GM19467 (cell line): ENCODE results near the gene REPS2.

Experiments
- ATAC-seq: cut with Tn5 transposase; IDR thresholded peaks from one replicate; pipeline ENCODE4 v1.9.1; 2021; ENCODE audit warnings: mild to moderate bottlenecking, moderate library complexity; ENCODE audit not compliant: unreplicated experiment

Gene REPS2

GRCh38 chrX:17077361-17077760, 130.9 kb downstream of the REPS2 start:
- no peak for ATAC-seq

GRCh38 chrX:17078031-17078720, 131.7 kb downstream of the REPS2 start:
- no peak for ATAC-seq

DNA sequence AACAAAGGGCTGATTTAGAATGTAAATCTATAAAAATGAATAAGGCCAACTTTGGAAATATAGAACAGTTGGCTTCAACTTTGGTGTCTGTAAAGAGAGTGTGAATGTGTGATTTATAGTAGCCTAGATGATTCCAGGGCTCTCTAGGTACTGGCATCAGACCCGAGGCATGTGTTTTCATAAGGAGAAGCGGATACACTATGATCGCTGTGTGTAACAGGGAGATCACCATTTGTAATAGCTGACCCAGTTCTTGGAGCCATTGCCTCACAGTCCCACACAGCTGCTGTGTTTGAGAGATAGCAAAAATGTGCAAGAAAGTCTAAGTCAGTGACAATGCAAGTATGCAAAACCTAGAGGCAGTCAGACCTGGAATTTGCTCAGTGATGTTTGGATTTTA, 135.1 kb downstream of the REPS2 start:
- no peak for ATAC-seq

DNA sequence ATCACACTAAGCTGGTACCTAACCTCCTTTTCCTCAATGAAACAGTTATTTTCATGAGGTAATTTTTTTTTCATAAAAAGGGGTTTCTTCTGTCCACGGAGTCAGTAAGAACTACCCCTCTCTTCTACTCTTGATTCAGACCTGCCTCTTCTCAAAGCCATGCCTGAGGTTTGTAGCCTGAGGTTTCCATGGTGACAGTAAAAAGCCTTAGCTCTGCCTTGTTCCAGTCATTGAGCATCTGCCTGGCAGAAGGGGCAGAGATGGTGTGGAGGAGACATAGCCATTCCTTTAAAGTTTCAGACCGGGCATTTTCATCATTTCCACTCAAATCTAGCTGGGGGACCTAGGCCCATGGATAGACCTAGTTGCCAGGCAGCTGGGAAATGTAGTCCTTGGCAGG, 135.5 kb downstream of the REPS2 start:
- ATAC-seq = no peak

DNA sequence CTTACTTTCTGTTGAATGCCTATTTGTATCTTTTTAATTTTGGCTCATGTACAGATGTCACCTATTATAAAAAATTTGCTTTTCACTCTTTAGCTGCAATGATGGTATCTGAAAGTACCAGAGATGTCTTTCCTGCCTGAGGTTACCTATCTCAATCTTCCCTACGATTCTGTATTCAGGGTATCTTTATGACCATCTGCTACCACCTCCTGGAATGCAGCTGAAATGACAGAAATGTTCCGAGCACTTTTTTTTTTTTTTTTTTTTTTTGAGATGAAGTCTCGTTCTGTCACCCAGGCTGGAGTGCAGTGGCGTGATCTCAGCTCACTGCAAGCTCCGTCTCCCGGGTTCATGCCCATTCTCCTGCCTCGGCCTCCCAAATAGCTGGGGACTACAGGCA, 136.4 kb downstream of the REPS2 start:
- ATAC-seq = no peak

GRCh38 chrX:17086317-17086716, 139.9 kb downstream of the REPS2 start:
- ATAC-seq = no peak

GRCh38 chrX:17095161-17095560, 148.7 kb downstream of the REPS2 start:
- ATAC-seq = no peak

DNA sequence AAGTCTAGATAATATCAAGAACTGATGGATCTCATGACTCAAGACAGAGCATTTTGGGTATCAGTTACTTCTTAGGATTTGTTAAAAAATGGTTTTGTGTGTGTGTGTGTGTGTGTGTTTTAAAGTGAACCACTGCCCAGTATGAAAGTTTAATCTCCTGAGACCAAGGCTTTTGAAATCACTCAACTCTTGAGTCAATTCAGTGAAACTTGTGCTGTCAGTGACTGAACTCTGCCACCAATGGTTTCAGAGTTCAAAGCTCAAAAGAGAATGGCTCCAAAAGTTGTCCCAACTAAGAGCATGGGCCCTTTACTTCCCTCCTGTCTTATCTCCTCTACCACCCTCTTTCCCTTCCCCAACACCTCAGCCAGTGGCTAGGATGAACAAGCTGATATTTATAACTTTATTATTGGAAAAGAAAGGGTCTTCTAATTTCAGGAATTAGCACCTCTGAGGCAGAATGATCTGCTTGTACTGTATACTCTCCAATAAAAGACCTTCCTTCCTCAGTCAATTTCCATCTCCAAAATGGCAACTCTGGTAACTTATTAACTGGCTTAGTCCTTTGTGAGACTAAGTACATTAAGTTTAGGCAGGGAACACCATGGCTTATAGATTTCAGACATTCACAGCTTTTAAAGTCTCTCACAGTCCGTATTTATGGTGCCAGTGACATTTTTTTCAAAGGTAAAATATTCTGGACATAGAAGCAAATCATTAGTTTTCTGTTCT, 152.2 kb downstream of the REPS2 start:
- no peak for ATAC-seq

GRCh38 chrX:17104433-17104832, 158.0 kb downstream of the REPS2 start:
- no peak for ATAC-seq

- ATAC-seq = no peak
Measured at GRCh38 chrX:17120816-17121215, 174.4 kb downstream of the REPS2 start.

DNA sequence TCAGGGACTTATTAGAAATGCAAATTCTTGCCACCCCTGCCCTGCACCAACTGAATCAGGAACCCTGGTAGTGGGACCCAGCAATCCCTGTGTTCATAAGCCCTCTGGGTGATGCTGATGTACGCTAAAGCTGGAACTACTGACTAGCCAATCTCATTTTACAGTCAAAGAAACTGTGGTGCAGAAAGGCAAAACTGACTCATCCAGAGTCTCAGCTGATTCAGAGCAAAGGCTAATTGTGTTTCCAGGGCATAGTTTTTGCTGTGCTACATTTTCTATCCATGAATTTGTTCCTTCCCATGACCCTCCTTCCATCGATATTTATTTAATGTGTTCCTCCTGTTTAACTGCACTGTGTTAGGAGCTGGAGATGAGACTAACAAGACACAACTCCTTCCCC, 207.5 kb downstream of the REPS2 start:
- no peak for ATAC-seq

- no peak for ATAC-seq
Measured at GRCh38 chrX:17160975-17161374, 214.5 kb downstream of the REPS2 start.

- no peak for ATAC-seq
Measured at GRCh38 chrX:17161991-17162390, 215.5 kb downstream of the REPS2 start.

DNA sequence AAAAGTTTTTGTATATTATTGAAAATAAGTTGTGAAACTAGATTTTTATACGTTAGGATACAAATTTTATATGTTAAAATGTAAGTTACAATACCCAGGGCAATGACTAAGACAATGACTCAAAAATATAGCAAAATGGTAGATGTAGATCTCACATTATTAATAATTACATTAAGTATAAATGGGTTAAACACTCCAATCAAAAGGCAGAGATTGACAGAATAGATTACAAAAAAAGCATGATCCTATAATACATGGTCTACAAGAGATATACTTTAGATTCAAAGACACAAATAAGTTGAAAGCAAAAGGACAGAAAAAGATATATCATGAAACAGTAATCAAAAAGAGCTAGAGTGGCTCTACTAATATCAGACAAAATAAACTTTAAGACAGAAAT, 217.6 kb downstream of the REPS2 start:
- ATAC-seq = no peak

GRCh38 chrX:17164941-17165340, 218.5 kb downstream of the REPS2 start:
- ATAC-seq = no peak

- ATAC-seq = no peak
Measured at GRCh38 chrX:17167915-17168314, 221.5 kb downstream of the REPS2 start.

GRCh38 chrX:17170973-17171372, 224.5 kb downstream of the REPS2 start:
- ATAC-seq = no peak

- no peak for ATAC-seq
Measured at GRCh38 chrX:17174671-17175070, 228.2 kb downstream of the REPS2 start.

GRCh38 chrX:17182317-17182716, 235.9 kb downstream of the REPS2 start:
- no peak for ATAC-seq

DNA sequence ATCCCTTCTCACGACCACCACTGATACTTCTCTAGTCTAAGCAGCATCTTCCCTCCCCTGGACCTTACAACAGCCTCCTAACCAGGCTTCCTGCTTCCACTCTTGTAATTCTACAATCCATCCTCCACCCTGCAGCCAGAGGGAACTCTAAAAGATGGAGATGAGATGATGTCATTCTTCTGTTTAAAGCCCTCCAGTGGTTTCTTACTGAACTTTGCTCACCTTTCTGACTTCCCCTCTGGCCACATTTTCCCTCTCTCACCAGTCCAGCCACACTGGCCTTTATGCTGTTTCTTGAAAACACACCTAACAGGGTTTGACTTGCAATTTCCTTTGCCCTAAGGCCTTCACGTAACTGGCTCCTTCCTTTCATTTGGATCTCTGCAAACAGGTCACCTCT, 237.1 kb downstream of the REPS2 start:
- ATAC-seq = no peak

- no peak for ATAC-seq
Measured at GRCh38 chrX:17185431-17185830, 239.0 kb downstream of the REPS2 start.

DNA sequence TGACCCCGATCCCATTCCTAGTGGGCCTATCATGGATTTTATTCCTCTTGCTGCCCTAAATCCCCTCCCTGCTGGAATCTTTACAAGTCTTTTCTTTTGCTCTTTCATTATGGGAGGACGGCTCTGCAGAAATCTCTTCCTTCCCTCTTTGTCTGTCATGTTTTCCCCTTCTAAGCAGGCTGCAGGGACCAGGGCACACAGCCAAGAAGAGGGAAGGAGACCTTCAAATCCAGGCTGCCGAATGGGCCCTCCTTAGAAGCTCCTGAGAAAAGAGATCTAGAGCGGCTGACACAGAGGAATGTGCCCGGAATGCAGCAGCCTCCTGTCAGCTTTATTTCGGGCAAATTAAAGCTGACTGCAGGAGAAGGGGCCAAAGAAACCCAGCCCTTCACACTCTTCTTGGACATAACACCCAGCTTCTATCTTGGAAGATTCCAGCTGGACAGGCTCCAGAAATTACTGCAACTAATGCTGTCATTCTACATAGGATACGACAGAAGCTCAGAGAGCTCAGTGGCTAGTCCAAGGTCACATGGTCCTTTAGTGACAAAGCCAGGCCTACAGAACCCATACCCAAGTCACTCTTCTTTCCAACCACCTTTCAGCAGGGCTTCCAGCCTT, 240.8 kb downstream of the REPS2 start:
- ATAC-seq = no peak
